ENCODE data around the gene CYP2W1.
"Not testable (repeated sequence)": the region's sequence is repeated elsewhere in the genome, so short reads cannot be mapped to it uniquely, and the experiment has no call there.

Gene CYP2W1

DNA sequence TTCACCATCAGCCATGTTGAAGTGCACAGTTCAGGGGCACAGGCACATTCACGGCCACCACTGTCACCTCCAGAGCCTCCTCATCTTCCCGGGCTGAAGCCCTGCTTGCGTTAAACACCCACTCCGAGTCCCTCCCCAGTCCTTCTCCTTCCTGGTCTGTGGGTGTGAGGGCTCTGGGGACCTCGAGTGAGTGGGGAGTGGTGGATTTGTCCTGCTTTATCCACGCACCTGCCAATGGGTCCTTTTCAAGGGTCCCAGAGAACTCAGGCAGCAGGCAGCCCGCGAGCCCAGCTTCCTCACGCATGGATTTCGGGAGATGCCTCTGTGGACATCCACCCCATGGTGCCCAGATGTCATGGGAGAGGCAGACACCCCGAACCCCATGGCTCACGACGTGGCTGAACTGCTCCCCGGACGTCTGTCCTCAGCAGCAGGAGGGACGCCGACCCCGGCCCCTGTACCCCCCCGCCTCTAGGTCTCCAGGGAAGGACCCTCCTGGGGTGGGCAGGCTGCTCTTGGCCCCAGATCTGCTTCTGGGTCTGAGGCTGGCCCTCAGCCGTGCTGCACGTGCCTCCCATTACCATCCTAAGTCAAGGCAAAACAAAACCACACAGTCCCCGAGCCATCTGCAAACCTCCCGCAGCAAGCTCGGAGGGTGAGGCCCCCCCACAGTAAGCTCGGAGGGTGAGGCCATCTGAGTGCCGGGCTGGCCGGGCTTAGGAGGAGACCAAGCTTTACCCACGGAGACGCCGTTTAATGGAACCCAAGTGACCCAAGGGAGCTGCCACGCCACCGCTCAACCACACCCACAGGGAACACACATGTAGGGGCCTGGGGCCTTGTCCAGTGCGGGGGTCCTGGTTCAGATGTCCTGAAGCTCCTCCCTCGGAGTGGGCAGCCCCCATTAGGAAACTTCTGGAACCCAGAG, 9.0 kb downstream of the CYP2W1 start:
- no peak overlapping the region for H3K4me3 ChIP-seq (ENCODE audit: low read length)
- no peaks in the 10 kb centered on the region for H3K9me3 ChIP-seq (ENCODE audit: control insufficient read depth, low read length)
- peaks cover 30% of the 10 kb centered on the region for H3K27me3 ChIP-seq (ENCODE audit: control insufficient read depth, insufficient read depth, low read length)
- H3K36me3 ChIP-seq (ENCODE audit: control insufficient read depth, insufficient read depth, low read length) = no peaks in the 10 kb centered on the region
- H3K4me1 ChIP-seq (ENCODE audit: control insufficient read depth, insufficient read depth, low read length) = peaks cover 11% of the 10 kb centered on the region
- H3K9ac ChIP-seq (ENCODE audit: low read length) = no peak overlapping the region

DNA sequence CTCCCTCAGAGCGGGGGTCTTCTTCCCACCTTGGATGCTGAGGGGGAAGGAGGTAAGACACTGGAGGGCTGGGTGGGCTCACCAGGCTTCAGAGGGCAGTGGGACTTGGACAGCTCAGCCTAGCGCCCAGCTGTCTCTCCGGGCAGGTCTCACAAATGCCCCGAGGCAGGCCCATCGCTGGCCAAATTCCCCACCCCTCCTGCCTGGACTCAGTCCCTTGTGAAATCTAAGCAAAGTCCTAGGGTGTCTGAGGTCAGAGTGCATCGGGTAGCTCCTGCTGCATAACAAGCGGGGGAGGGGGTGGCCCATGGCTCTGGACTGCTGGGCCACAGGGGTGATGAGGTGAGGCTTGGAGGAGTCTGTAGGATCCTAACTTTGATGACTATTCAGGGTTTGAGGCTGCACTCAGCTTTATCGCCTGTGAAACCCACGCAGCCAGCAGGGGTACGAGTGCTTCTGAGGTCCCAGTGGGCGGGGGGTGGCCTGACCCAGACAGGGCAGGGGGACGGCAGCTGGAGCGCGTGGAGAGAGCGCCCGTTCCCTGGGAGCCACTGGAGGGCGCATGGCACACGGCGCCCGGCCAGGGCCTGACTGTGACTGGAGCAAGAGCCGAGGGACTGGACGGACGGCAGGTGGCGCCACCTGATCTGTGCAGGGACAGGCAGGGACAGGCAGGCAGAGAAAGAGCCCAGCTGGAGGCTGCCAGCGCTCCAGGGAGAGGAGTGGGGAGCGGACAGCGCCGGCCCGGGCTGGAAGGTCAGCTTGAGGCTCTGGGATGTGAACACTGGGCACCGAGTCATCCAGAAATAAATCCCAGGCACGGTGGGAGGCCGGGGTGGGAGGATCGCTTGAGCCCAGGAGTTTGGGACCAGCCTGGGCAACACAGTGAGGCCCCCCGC, 10.0 kb downstream of the CYP2W1 start:
- Histone ChIP-seq H3K4me3 (ENCODE audit: low read length) (no peak overlapping the region), H3K9ac (ENCODE audit: low read length) (no peak overlapping the region), H3K36me3 (ENCODE audit: control insufficient read depth, insufficient read depth, low read length) (no peaks in the 10 kb centered on the region), H3K27me3 (ENCODE audit: control insufficient read depth, insufficient read depth, low read length) (peaks cover 30% of the 10 kb centered on the region), H3K9me3 (ENCODE audit: control insufficient read depth, low read length) (no peaks in the 10 kb centered on the region), H3K4me1 (ENCODE audit: control insufficient read depth, insufficient read depth, low read length) (peaks cover 11% of the 10 kb centered on the region)

DNA sequence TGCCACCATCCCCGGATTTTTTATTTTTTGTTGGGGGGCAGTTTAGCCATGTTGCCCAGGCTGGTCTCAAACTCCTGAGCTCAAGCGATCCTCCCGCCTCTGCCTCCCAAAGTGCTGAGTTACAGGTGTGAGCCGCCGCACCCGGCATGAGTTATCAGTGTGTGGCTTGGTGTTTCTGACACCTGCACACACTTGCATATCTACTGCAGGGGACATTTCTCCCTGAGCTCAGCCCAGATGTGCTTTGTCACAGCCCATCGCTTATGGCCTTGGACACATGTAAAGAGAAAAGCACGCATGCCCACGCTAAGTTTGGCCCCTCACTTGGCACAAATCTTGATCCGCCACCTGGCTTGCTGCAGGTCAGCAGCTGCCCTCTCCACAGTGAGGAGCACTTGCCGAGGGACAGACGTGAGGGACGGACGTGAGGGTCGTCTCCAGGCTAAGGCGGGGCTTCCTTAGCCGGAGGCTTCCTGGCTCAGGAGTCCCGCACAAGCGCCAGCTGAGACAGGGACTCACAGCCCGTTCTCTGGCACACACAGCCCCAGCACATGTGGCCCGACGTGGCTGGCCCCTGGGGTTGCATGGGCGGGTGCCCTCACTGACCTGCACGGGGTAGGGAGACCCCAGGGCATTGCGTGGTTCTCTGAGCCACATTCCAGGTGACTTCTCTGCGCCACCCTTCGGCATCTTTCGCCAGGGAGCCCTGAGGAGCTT, 11.8 kb downstream of the CYP2W1 start:
- Histone ChIP-seq H3K4me3 (ENCODE audit: low read length) (no peak overlapping the region), H3K36me3 (ENCODE audit: control insufficient read depth, insufficient read depth, low read length) (no peaks in the 10 kb centered on the region), H3K9ac (ENCODE audit: low read length) (no peak overlapping the region), H3K4me1 (ENCODE audit: control insufficient read depth, insufficient read depth, low read length) (peaks cover 5% of the 10 kb centered on the region), H3K9me3 (ENCODE audit: control insufficient read depth, low read length) (no peaks in the 10 kb centered on the region), H3K27me3 (ENCODE audit: control insufficient read depth, insufficient read depth, low read length) (peaks cover 24% of the 10 kb centered on the region)

DNA sequence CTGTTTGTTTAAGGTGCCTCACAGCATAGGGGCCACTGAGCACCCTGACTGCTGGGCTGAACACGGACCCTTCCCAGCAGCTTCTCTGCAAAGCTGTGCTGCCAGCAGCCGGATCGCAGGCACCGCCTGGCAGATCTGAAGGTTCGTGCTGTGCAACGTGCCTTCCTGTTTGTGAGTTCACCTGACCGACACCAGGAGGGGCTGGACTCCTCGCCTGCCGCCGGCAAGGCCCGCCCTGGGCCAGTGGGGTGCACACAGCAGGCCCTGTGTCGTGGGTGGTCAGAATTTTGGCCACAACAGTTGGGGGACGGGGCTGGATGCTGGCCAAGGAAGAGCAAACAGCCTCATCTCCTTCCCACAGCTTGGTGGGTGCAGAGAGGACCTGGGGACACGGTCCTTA, 12.6 kb downstream of the CYP2W1 start:
- Histone ChIP-seq H3K4me3 (ENCODE audit: low read length) (no peak overlapping the region), H3K9ac (ENCODE audit: low read length) (no peak overlapping the region), H3K4me1 (ENCODE audit: control insufficient read depth, insufficient read depth, low read length) (peaks cover 5% of the 10 kb centered on the region), H3K9me3 (ENCODE audit: control insufficient read depth, low read length) (no peaks in the 10 kb centered on the region), H3K36me3 (ENCODE audit: control insufficient read depth, insufficient read depth, low read length) (no peaks in the 10 kb centered on the region), H3K27me3 (ENCODE audit: control insufficient read depth, insufficient read depth, low read length) (peaks cover 20% of the 10 kb centered on the region)

DNA sequence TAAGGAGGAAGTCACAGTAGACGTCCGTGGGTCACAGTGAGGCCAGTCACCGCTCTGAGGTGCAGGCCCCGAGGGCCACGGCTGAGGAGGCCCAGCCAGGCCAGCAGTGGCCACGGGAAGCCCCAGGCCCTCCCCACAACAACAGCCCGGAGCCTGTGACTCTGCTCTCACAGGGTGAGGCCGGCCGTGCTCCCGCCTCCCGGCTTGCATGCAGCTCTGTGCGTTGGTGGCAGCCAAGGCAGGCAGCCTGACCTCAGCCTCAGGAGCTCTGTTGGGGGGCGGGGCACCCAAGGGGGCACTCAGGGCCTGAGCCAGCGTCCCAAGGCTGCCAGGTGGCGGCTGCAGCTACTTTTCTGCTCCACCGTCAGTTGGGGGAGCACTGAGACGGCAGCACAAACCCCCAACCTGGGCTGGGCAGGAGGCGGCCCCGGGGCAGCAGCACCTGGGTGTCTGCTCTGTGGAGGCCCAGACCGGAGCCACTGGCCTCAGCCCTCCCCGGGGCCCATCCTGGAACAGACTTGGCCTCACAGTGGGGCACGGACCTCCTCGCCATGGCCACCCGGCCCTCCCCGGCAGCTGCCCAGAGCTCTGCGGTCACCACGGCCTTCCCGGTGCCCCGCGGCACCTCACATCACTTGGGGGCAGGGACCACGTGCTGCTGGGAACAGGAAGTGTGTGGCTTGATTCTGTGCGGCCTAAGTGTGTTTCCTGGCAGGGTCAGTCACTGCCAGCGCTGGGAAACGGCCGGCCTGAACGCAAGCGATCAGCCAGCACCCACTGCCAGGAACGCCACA, 13.3 kb downstream of the CYP2W1 start:
- Histone ChIP-seq H3K27me3 (ENCODE audit: control insufficient read depth, insufficient read depth, low read length) (peaks cover 14% of the 10 kb centered on the region), H3K36me3 (ENCODE audit: control insufficient read depth, insufficient read depth, low read length) (no peaks in the 10 kb centered on the region), H3K9ac (ENCODE audit: low read length) (no peak overlapping the region), H3K4me1 (ENCODE audit: control insufficient read depth, insufficient read depth, low read length) (peaks cover 5% of the 10 kb centered on the region), H3K4me3 (ENCODE audit: low read length) (no peak overlapping the region), H3K9me3 (ENCODE audit: control insufficient read depth, low read length) (no peaks in the 10 kb centered on the region)

DNA sequence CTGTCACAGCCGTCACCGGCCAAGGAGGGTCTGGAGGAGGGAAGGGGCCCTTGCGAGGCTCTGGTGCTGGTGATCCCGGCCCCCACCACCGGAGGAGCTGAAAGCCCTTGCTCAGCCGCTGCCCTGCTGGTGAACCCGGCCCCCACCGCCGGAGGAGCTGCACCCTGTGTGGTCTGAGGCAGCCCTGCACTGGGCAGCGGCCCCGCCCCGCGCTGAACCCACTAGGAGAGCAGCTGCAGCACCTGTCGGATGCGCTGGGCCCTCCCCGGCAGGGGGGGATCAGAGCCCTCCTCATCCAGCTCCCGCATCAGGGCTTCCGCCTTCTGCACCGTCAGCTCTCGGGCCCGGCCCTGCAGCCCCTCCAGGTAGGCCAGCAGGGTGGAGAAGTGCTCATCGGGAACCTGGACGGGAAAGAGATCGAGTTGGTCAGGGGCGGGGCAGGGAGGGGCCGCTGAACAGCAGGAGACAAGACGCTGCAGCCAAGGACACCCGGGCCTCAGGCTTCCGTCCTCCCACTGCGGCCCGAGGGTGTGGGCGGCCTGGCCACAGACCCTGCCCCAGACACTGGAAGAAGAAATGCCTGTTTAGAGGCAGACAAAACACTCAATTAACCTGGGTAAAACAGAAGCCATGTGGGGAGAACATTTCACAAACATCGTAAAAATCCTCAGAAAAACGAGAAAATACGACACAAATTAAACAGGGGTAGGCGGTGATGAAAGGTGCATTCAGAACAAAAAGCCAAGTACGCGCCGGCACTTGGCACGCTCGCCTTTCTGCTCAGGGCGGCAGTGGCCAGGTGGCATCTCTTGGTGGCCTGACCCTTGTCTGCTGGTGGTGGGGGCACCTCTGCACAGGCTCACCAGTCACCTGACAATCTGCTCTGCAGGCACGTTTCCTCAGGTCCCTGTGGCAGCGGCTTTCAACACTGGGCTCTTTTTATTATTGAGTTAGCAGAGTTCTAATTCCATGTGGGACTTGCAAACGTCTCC, 14.7 kb downstream of the CYP2W1 start:
- Histone ChIP-seq H3K4me3 (ENCODE audit: low read length) (no peak overlapping the region), H3K9me3 (ENCODE audit: control insufficient read depth, low read length) (no peaks in the 10 kb centered on the region), H3K27me3 (ENCODE audit: control insufficient read depth, insufficient read depth, low read length) (no peaks in the 10 kb centered on the region), H3K9ac (ENCODE audit: low read length) (no peak overlapping the region), H3K4me1 (ENCODE audit: control insufficient read depth, insufficient read depth, low read length) (peaks cover 5% of the 10 kb centered on the region), H3K36me3 (ENCODE audit: control insufficient read depth, insufficient read depth, low read length) (no peaks in the 10 kb centered on the region)

DNA sequence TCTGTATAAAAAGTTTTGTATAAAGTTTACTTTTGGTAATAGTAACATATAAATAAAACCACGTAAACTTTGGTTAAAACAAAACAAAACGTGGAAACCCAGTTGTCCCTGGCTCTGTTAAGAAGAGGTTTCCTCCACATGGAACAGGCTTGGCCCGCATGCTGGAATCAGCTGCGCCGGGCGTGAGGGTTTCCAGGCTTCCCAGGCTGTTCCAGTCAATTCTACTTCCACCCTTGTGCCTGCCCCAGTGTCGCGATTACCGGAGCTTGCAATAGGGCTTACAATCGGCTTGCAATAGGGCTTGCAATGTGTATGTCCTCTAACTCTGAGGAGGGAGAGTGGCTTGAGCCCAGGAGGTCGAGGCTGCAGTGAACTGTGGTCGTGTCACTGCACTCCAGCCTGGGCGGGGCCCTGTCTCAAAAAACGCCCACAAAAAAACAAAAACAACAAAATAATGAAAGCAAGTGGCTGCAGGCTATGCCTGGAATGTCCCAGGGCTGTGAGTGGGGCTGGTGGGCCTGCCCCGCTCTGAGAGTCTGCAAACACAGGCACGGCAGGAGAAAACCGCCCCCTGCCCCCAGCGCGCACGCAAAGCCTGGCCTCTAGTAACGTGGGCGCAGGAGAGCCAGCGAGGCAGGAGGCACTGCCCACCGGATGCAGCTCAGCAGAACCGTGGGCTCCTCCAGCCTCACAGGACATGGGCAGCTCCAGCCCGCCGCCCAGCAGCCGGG, 16.3 kb downstream of the CYP2W1 start:
- no peaks in the 10 kb centered on the region for H3K9me3 ChIP-seq (ENCODE audit: control insufficient read depth, low read length)
- no peaks in the 10 kb centered on the region for H3K36me3 ChIP-seq (ENCODE audit: control insufficient read depth, insufficient read depth, low read length)
- no peak overlapping the region for H3K9ac ChIP-seq (ENCODE audit: low read length)
- H3K4me1 ChIP-seq (ENCODE audit: control insufficient read depth, insufficient read depth, low read length) = no peaks in the 10 kb centered on the region
- H3K27me3 ChIP-seq (ENCODE audit: control insufficient read depth, insufficient read depth, low read length) = no peaks in the 10 kb centered on the region
- no peak overlapping the region for H3K4me3 ChIP-seq (ENCODE audit: low read length)

DNA sequence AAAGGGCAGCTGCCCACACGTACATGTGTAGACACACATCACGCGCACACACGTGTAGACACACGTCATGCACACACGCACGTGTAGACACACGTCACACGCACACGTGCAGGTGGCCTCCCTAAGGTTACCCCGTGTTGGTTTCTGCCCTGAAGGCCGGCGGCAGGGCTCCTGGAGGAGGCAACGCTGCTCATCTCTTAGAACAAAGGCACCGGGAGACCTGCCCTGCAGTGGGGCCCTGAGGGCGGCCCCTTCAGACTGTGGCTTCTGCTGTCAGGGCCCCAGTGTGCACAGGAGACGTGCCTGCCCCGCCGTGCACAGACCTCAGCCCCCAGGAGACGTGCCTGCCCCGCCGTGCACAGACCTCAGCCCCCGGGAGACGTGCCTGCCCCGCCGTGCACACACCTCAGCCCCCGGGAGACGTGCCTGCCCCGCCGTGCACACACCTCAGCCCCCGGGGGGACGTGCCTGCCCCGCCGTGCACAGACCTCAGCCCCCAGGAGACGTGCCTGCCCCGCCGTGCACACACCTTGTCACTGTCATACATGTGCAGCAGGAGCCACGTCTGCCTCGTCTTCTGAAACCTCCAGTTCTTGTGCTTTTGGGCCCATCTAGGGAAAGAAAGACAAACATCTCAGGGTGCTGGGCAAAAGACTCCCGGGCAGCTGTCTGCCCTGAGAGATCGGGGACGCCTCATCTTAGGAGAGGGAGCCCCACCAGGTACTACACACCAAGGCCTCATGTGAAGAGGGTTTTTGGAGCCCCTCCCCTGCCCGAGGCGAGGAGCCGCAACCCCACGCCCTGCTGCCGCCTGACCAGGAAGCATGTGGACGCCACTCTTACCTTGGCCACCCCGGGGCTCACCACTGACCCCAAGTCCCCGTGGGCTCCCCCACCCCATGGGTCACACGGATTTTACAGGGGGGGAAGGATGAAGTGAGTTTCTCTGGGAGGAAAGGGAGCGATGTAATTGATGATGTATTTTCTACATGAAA, 17.3 kb downstream of the CYP2W1 start:
- H3K9me3 ChIP-seq (ENCODE audit: control insufficient read depth, low read length) = no peaks in the 10 kb centered on the region
- no peak overlapping the region for H3K9ac ChIP-seq (ENCODE audit: low read length)
- no peaks in the 10 kb centered on the region for H3K27me3 ChIP-seq (ENCODE audit: control insufficient read depth, insufficient read depth, low read length)
- no peaks in the 10 kb centered on the region for H3K36me3 ChIP-seq (ENCODE audit: control insufficient read depth, insufficient read depth, low read length)
- no peak overlapping the region for H3K4me3 ChIP-seq (ENCODE audit: low read length)
- no peaks in the 10 kb centered on the region for H3K4me1 ChIP-seq (ENCODE audit: control insufficient read depth, insufficient read depth, low read length)

DNA sequence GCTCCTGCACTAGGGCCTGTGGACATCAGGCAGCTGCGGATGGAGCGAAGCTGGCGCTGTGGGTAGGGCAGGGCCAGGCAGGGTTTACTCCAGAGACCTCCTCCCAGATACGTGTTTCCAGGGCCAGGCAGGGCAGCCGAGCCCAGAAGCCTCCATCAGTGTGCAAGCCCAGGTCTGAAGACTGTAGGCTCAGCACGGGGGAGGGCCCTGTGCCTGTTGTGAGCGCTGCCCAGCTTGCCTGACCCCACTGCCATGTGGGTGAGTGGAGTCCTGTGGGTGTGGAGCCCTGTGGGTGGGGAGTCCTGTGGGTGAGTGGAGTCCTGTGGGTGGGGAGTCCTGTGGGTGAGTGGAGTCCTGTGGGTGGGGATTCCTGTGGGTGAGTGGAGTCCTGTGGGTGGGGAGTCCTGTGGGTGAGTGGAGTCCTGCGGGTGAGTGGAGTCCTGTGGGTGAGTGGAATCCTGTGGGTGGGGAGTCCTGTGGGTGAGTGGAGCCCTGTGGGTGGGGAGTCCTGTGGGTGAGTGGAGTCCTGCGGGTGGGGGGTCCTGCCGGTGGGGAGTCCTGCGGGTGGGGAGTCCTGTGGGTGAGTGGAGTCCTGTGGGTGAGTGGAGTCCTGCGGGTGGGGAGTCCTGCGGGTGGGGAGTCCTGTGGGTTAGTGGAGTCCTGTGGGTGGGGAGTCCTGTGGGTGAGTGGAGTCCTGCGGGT, 18.2 kb downstream of the CYP2W1 start:
- not testable (repeated sequence) for H3K36me3 ChIP-seq (ENCODE audit: control insufficient read depth, insufficient read depth, low read length); H3K9me3 ChIP-seq (ENCODE audit: control insufficient read depth, low read length); H3K4me1 ChIP-seq (ENCODE audit: control insufficient read depth, insufficient read depth, low read length)

More for the DNA sequence above, 18.2 kb downstream of the CYP2W1 start:
- not testable (repeated sequence) for H3K27me3 ChIP-seq (ENCODE audit: control insufficient read depth, insufficient read depth, low read length); H3K9ac ChIP-seq (ENCODE audit: low read length); H3K4me3 ChIP-seq (ENCODE audit: low read length)
